SK-N-SH (cell line): ENCODE results near the gene PSMD1. TPM values are rescaled to one million over a fixed set of nuclear protein-coding genes. Genes with fewer than 3 reads are reported as not detected.

ENCODE experiments used
- CTCF ChIA-PET: fragments of 300-600, 350-600 bp; formaldehyde crosslinking; extraction: SDS; loops from one replicate; lab custom pipeline; 2021; lab: Yijun Ruan, JAX
- POLR2A ChIA-PET: fragments of 350-600 bp; sonication (Branson Sonifier 250); formaldehyde crosslinking; extraction: SDS; loops from one replicate; lab custom pipeline; 2020; ENCODE audit warnings: antibody characterized with exemption, inconsistent platforms; lab: Yijun Ruan, JAX
- DNase-seq: peaks from one replicate; pipeline ENCODE4 v3.0.0; 2012
- H2AFZ ChIP-seq: fragments of 200-600 bp; sonication (generic); 2 replicates; pipeline ENCODE4 v1.8.1; 2016; ENCODE audit warnings: antibody characterized with exemption, mild to moderate bottlenecking, low read depth
- H3F3A ChIP-seq: fragments of 200-600 bp; sonication (generic); replicated peaks from 2 replicates; pipeline ENCODE3; 2016; ENCODE audit warnings: antibody characterized with exemption, mild to moderate bottlenecking; ENCODE audit not compliant: insufficient read depth
- H3K27ac ChIP-seq, 2 experiments: fragments of 200-500 bp in 1 of 2; fragments of 200-600 bp in 1 of 2; sonication (Bioruptor generic) in 1 of 2; sonication (generic), shearing (Covaris generic) in 1 of 2; 2 replicates each; pipeline versions ENCODE4 v1.5.1 to v1.6.1; 2014 to 2016; ENCODE audit warnings: low read depth in 2 of 2, inconsistent platforms in 1 of 2, low read length in 1 of 2, mild to moderate bottlenecking in 1 of 2, mixed read lengths in 1 of 2
- H3K27me3 ChIP-seq: fragments of 200-600 bp; sonication (generic), shearing (Covaris generic); 2 replicates; pipeline ENCODE4 v1.6.1; 2016; ENCODE audit warnings: mixed run types; ENCODE audit not compliant: insufficient read depth
- H3K36me3 ChIP-seq, 2 experiments: fragments of 200-500 bp in 1 of 2; fragments of 200-600 bp in 1 of 2; sonication (Bioruptor generic) in 1 of 2; sonication (generic) in 1 of 2; replicated peaks in 1 of 2; 2 replicates each; pipeline versions ENCODE3 to v1.5.1; 2014 to 2016; ENCODE audit warnings: low read length in 1 of 2, mild to moderate bottlenecking in 1 of 2; ENCODE audit not compliant: insufficient read depth in 2 of 2, control insufficient read depth in 1 of 2
- H3K4me1 ChIP-seq, 2 experiments: fragments of 200-500 bp in 1 of 2; fragments of 200-600 bp in 1 of 2; sonication (Bioruptor generic) in 1 of 2; sonication (generic), shearing (Covaris generic) in 1 of 2; 2 replicates each; pipeline versions ENCODE4 v1.5.1 to v1.6.1; 2014 to 2016; ENCODE audit warnings: low read depth in 1 of 2, low read length in 1 of 2, mixed run types in 1 of 2; ENCODE audit not compliant: insufficient read depth in 2 of 2, control insufficient read depth in 1 of 2
- H3K4me2 ChIP-seq: fragments of 200-600 bp; sonication (generic), shearing (Covaris generic); 2 replicates; pipeline ENCODE4 v1.6.1; 2017; ENCODE audit warnings: mixed run types
- H3K4me3 ChIP-seq, 2 experiments: fragments of 200-500 bp in 1 of 2; fragments of 200-600 bp in 1 of 2; sonication (Bioruptor generic) in 1 of 2; sonication (generic), shearing (Covaris generic) in 1 of 2; 2 replicates each; pipeline versions ENCODE4 v1.5.1 to v1.8.1; 2014 to 2016; ENCODE audit warnings: low read depth in 2 of 2, inconsistent platforms in 1 of 2, low read length in 1 of 2, mild to moderate bottlenecking in 1 of 2, mixed read lengths in 1 of 2, moderate library complexity in 1 of 2
- H3K79me2 ChIP-seq: fragments of 200-600 bp; sonication (generic); 2 replicates; pipeline ENCODE4 v1.8.1; 2017; ENCODE audit warnings: mild to moderate bottlenecking; ENCODE audit not compliant: insufficient read depth
- H3K9ac ChIP-seq: fragments of 200-600 bp; sonication (generic); 2 replicates; pipeline ENCODE4 v1.6.1; 2017; ENCODE audit warnings: mixed run types
- H3K9me2 ChIP-seq: fragments of 200-600 bp; sonication (generic); 2 replicates; pipeline ENCODE4 v1.6.1; 2017; ENCODE audit warnings: mixed run types
- H3K9me3 ChIP-seq: fragments of 200-600 bp; sonication (generic); 2 replicates; pipeline ENCODE4 v1.6.1; 2017; ENCODE audit warnings: mixed run types, mild to moderate bottlenecking, moderate library complexity
- H4K20me1 ChIP-seq: fragments of 200-600 bp; sonication (generic); 2 replicates; pipeline ENCODE4 v1.6.1; 2017; ENCODE audit warnings: mild to moderate bottlenecking, mixed run types; ENCODE audit not compliant: insufficient read depth
- EP300 ChIP-seq, 2 experiments: IDR thresholded peaks; 2 replicates each; pipeline versions ENCODE4 v1.4.0 to v1.6.1; 2012; ENCODE audit warnings: borderline replicate concordance in 1 of 2, low read depth in 1 of 2, low read length in 1 of 2
- FOXM1 ChIP-seq: IDR thresholded peaks from 2 replicates; pipeline ENCODE4 v1.4.0; 2012; ENCODE audit warnings: low read depth, mild to moderate bottlenecking
- GABPA ChIP-seq: IDR thresholded peaks from 2 replicates; pipeline ENCODE4 v1.4.0; 2012; ENCODE audit warnings: low read depth, mild to moderate bottlenecking
- MEF2A ChIP-seq: IDR thresholded peaks from 2 replicates; pipeline ENCODE4 v1.4.0; 2012; ENCODE audit warnings: low read depth, borderline replicate concordance
- MXI1 ChIP-seq: IDR thresholded peaks from 2 replicates; pipeline ENCODE4 v1.6.1; 2012; ENCODE audit warnings: mild to moderate bottlenecking, low read depth, low read length, improper control_type of control experiment
- NFIC ChIP-seq: IDR thresholded peaks from 2 replicates; pipeline ENCODE4 v1.4.0; 2012; ENCODE audit warnings: borderline replicate concordance
- RAD21 ChIP-seq: IDR thresholded peaks from 2 replicates; pipeline ENCODE4 v1.6.1; 2012; ENCODE audit warnings: mild to moderate bottlenecking, low read length
- REST ChIP-seq: IDR thresholded peaks from 2 replicates; pipeline ENCODE4 v1.6.1; 2012; ENCODE audit warnings: mild to moderate bottlenecking, low read depth, low read length, moderate library complexity
- WGBS: methylation state at CpG from one replicate; pipeline ENCODE4 v1.1.6; 2017; ENCODE audit warnings: low lambda C conversion rate; 5-methylcytosine and 5-hydroxymethylcytosine counted together
- polyA plus RNA-seq, 3 experiments: library from polyadenylated mRNA; depleted of rRNA; stranded (reverse); fragments of >200 nt; gene quantifications; 2 replicates each; pipeline ENCODE4 v1.2.3, GENCODE V29; 2012
- TF ChIP-seq, protein P1 (sequence below): fragments of 200-600 bp; sonication (generic); IDR thresholded peaks from 2 replicates; pipeline ENCODE4 v1.6.1; 2017; ENCODE audit warnings: antibody characterized with exemption, mild to moderate bottlenecking, moderate library complexity
- TF ChIP-seq, protein P2 (sequence below): IDR thresholded peaks from 2 replicates; pipeline ENCODE4 v1.4.0; 2012; ENCODE audit warnings: low read depth, borderline replicate concordance
- TF ChIP-seq, protein P3 (sequence below): fragments of 150-350 bp; IDR thresholded peaks from 2 replicates; pipeline ENCODE4 v1.6.1; 2016; ENCODE audit warnings: mild to moderate bottlenecking, low read depth, low read length

The PSMD1 gene
- polyA plus RNA-seq, 1 of the 3 experiments (the other 2 are of a cell fraction) = 92.3 TPM

DNA sequence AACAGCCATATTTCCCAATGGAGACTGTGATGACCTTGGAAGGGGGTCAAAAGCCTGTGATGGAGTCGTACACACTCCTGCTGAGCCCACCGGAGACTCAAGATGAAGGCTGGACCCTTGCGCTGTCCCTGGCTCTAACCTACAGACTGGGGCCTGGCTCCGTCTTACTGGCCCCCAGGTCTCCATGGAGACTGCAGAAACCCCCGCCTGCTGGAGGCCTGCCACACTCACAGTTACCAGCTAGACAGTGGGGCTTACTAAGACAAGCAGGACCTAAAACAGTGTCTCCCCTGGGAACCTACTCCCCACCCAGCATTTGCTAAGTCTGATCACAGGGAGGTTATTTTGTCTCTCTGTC, 9.8 kb upstream of the PSMD1 start:
- WGBS = no CpG with 5 or more reads among the region's 5 CpGs
- Histone ChIP-seq H3K4me1 (no peaks in the 10 kb centered on the region; a peak in 1 of 4 replicates), H3K36me3 (no peaks in the 10 kb centered on the region), H3K27me3 (no peaks in the 10 kb centered on the region), H3K9me3 (no peaks in the 10 kb centered on the region), H3K4me2 (no peak overlapping the region), H3K79me2 (no peaks in the 10 kb centered on the region), H3F3A (no peaks in the 10 kb centered on the region), H2AFZ (no peak overlapping the region), H4K20me1 (no peaks in the 10 kb centered on the region), H3K9ac (no peak overlapping the region), H3K9me2 (no peaks in the 10 kb centered on the region), H3K4me3 (no peak overlapping the region), H3K27ac (no peak overlapping the region)
- ChIA-PET CTCF (interaction anchor here (0.8 to 1.2 kb wide), 2 partner anchors 57 to 222 kb away, joined by 4 read pairs; no protein-coding TSS in a partner anchor), POLR2A (no interaction called here)
- TF ChIP-seq FOXM1 = no peak
- TF ChIP-seq, protein P1, sequence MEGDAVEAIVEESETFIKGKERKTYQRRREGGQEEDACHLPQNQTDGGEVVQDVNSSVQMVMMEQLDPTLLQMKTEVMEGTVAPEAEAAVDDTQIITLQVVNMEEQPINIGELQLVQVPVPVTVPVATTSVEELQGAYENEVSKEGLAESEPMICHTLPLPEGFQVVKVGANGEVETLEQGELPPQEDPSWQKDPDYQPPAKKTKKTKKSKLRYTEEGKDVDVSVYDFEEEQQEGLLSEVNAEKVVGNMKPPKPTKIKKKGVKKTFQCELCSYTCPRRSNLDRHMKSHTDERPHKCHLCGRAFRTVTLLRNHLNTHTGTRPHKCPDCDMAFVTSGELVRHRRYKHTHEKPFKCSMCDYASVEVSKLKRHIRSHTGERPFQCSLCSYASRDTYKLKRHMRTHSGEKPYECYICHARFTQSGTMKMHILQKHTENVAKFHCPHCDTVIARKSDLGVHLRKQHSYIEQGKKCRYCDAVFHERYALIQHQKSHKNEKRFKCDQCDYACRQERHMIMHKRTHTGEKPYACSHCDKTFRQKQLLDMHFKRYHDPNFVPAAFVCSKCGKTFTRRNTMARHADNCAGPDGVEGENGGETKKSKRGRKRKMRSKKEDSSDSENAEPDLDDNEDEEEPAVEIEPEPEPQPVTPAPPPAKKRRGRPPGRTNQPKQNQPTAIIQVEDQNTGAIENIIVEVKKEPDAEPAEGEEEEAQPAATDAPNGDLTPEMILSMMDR = no peak
- TF ChIP-seq EP300 (IDR thresholded peaks at IDR 0.05; ENCODE audit: borderline replicate concordance in 1 of 2, low read depth in 1 of 2, low read length in 1 of 2) = no peak
- no peak for TF ChIP-seq GABPA
- TF ChIP-seq NFIC = no peak
- no peak for TF ChIP-seq REST
- no peak for TF ChIP-seq MXI1
- TF ChIP-seq MEF2A = no peak
- TF ChIP-seq, protein P2, sequence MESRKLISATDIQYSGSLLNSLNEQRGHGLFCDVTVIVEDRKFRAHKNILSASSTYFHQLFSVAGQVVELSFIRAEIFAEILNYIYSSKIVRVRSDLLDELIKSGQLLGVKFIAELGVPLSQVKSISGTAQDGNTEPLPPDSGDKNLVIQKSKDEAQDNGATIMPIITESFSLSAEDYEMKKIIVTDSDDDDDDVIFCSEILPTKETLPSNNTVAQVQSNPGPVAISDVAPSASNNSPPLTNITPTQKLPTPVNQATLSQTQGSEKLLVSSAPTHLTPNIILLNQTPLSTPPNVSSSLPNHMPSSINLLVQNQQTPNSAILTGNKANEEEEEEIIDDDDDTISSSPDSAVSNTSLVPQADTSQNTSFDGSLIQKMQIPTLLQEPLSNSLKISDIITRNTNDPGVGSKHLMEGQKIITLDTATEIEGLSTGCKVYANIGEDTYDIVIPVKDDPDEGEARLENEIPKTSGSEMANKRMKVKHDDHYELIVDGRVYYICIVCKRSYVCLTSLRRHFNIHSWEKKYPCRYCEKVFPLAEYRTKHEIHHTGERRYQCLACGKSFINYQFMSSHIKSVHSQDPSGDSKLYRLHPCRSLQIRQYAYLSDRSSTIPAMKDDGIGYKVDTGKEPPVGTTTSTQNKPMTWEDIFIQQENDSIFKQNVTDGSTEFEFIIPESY = no peak
- TF ChIP-seq RAD21 = no peak
- TF ChIP-seq, protein P3, sequence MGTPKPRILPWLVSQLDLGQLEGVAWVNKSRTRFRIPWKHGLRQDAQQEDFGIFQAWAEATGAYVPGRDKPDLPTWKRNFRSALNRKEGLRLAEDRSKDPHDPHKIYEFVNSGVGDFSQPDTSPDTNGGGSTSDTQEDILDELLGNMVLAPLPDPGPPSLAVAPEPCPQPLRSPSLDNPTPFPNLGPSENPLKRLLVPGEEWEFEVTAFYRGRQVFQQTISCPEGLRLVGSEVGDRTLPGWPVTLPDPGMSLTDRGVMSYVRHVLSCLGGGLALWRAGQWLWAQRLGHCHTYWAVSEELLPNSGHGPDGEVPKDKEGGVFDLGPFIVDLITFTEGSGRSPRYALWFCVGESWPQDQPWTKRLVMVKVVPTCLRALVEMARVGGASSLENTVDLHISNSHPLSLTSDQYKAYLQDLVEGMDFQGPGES = no peak
- no peak for DNase-seq
